ENCODE data around the gene GALT.

GRCh38 chr9:34610434-34611206 is 35.9 kb upstream of the GALT start:
- no peak for TF ChIP-seq BHLHE40 (IDR thresholded peaks at IDR 0.05; ENCODE audit: low read depth, low read length)
- TF ChIP-seq, protein P1, sequence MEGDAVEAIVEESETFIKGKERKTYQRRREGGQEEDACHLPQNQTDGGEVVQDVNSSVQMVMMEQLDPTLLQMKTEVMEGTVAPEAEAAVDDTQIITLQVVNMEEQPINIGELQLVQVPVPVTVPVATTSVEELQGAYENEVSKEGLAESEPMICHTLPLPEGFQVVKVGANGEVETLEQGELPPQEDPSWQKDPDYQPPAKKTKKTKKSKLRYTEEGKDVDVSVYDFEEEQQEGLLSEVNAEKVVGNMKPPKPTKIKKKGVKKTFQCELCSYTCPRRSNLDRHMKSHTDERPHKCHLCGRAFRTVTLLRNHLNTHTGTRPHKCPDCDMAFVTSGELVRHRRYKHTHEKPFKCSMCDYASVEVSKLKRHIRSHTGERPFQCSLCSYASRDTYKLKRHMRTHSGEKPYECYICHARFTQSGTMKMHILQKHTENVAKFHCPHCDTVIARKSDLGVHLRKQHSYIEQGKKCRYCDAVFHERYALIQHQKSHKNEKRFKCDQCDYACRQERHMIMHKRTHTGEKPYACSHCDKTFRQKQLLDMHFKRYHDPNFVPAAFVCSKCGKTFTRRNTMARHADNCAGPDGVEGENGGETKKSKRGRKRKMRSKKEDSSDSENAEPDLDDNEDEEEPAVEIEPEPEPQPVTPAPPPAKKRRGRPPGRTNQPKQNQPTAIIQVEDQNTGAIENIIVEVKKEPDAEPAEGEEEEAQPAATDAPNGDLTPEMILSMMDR (conservative IDR thresholded peaks at IDR 0.05; ENCODE audit: low read depth, low read length): no peak
- no peak for TF ChIP-seq MAFK (IDR thresholded peaks at IDR 0.05; ENCODE audit: low read depth, low read length)
- no peak for TF ChIP-seq CEBPB (IDR thresholded peaks at IDR 0.05; ENCODE audit: low read depth, low read length)
- no peak for TF ChIP-seq RCOR1 (IDR thresholded peaks at IDR 0.05; ENCODE audit: insufficient replicate concordance, low read length)
- TF ChIP-seq POLR2A (IDR thresholded peaks at IDR 0.05; ENCODE audit: low read depth, low read length): no peak
- TF ChIP-seq SMC3 (IDR thresholded peaks at IDR 0.05; ENCODE audit: low read depth, low read length): no peak
- no peak for TF ChIP-seq RFX5 (IDR thresholded peaks at IDR 0.05; ENCODE audit: low read depth, low read length)
- no peak for TF ChIP-seq RAD21 (IDR thresholded peaks at IDR 0.05; ENCODE audit: low read length)
- TF ChIP-seq, protein P2, sequence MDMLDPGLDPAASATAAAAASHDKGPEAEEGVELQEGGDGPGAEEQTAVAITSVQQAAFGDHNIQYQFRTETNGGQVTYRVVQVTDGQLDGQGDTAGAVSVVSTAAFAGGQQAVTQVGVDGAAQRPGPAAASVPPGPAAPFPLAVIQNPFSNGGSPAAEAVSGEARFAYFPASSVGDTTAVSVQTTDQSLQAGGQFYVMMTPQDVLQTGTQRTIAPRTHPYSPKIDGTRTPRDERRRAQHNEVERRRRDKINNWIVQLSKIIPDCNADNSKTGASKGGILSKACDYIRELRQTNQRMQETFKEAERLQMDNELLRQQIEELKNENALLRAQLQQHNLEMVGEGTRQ (IDR thresholded peaks at IDR 0.05; ENCODE audit: low read depth, low read length): no peak
- TF ChIP-seq MXI1 (IDR thresholded peaks at IDR 0.05; ENCODE audit: borderline replicate concordance, low read depth, low read length): no peak
- no peak for TF ChIP-seq MAZ (IDR thresholded peaks at IDR 0.05; ENCODE audit: borderline replicate concordance, low read depth, low read length)
